Mammary epithelial cell (primary cell): Measurements from ENCODE around the gene WDR45B.

Experiments used
- CTCF ChIP-seq, 2 donors: IDR thresholded peaks in 1 of 2; conservative IDR thresholded peaks in 1 of 2; 2 replicates each; pipeline ENCODE4 v1.5.1; 2011 to 2012; ENCODE audit warnings: inconsistent platforms in 2 of 2, low read length in 2 of 2, mild to moderate bottlenecking in 2 of 2, control low read depth in 1 of 2, low read depth in 1 of 2; ENCODE audit not compliant: insufficient read depth in 1 of 2; ENCODE audit errors: extremely low read depth in 1 of 2
- EZH2 ChIP-seq: IDR thresholded peaks from 2 replicates; pipeline ENCODE4 v1.6.1; 2012; ENCODE audit warnings: low read length, inconsistent platforms, borderline replicate concordance

GRCh38 chr17:82647593-82648164 is 565 bp downstream of the WDR45B start:
- TF ChIP-seq CTCF (conservative IDR thresholded peaks at IDR 0.05 in 1 of 2, IDR thresholded peaks at IDR 0.05 in 1 of 2; ENCODE audit: extremely low read depth in 1 of 2, insufficient read depth in 1 of 2, low read depth in 1 of 2, low read length in 2 of 2) = peak in 1 of 2 donors; percentile 28
- no peak for TF ChIP-seq EZH2
